GM21360 (cell line): ENCODE results near the gene DDX53.

ENCODE experiments used
- ATAC-seq: cut with Tn5 transposase; IDR thresholded peaks from one replicate; pipeline ENCODE4 v1.9.1; 2021; ENCODE audit warnings: mild to moderate bottlenecking, moderate library complexity; ENCODE audit not compliant: unreplicated experiment

The DDX53 gene

DNA sequence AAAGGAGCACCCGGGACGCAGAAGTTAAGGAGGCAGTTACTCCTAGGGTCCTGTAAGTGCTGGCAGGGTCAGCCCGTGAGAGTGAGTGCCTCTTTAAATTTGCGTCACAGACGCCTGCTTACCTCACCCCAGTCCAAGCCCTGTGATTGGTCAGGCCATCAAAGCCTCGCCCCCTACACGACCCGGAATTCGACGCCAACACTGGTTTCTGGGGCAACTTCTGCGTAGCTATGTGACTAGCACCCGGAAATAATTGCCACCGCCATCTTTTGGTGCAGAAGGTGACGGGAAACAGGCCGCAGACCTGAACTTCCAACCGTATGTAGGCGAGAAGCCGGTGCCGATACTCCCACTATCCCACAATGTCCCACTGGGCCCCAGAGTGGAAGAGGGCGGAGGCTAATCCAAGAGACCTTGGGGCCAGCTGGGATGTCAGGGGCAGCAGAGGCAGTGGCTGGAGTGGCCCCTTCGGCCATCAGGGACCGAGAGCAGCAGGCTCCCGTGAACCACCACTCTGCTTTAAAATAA lies at the start of gene DDX53:
Gene DDX53, plus strand, starts transcription at position 265 of the 528 bp plus-strand sequence. Its CDS starts 98 bp downstream, at position 363.
- ATAC-seq: no peak

DNA sequence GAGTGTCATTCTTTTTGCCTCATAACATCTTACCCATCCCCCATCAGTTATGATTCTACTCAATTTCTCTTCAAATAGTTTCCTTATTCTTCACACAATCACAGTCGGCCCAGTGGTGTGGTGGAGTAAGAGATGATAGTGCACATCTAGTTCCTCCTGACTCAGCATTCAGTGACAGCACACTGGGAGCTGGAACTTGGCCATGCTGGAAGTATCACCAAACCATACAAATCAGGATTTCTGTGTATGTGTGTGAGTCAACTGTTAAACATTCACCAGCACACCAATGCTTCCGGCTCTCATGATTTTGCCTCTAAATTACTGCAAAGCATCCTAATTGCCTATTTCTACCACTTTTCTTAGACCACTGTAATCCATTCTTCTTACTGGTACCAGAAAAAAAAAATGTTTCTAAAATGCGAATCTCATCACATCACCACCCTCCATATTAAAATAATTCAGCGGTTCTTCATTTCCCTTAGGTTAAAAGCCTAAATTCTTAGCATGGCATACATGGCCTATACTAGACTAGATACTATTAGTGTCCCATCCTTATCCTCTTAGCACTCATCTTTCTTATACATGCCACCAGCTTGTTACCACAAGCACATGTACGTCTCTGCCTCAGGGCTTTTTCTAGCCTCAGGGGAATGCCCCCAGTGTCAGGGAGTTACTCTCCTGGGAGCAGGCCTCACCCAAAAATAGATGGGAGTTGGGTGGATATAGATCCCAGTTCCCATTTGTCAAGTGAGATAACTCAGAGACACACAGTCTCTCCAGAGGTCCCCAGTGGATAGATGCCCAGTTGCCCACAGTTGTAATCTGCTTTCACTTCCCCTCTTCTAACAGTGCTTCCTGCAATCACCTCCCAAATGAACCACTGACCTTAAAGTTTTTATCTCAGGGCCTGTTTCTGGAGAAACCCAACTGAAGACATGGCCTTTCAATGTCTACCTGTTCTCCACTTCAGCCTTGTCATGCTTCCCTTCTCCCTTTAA lies 49.2 kb upstream of the DDX53 start:
- no peak for ATAC-seq

DNA sequence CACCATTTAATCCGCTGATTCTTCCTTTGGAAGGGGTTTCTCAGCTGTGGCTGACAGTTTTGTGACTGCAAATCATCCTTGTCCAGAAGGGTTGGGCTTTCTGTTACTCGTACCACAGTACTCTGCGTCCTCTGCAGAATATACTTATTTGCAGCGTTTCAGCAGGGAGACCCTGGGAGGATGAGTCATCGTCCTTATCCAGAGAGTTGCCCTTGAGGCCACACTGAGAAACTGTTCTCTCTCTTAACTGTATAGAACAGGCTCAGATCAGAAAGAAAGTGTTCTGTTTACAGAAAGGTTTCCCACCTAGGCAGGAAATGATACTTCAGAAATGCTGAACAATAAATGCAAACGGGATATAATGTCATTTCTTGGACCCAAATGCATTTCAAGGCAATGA lies 47.8 kb upstream of the DDX53 start:
- no peak for ATAC-seq

DNA sequence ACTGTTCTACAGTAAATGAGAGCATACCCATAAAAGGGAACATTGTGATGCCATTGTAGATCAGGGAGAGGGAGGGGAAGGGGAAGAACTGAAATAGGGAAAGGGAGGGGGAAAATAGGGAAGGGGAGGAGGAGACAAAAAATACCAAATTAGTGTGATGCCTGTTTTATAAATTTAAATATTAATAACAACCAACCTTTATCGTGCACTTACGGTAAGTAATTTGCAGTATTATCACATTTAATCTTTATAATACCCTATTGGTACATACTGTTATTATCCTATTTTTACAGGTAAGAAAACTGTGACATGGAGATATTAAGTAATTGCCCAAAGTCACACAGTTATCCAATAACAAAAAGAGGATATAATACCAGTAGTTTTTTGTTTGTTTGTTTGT lies 41.5 kb upstream of the DDX53 start:
- no peak for ATAC-seq

DNA sequence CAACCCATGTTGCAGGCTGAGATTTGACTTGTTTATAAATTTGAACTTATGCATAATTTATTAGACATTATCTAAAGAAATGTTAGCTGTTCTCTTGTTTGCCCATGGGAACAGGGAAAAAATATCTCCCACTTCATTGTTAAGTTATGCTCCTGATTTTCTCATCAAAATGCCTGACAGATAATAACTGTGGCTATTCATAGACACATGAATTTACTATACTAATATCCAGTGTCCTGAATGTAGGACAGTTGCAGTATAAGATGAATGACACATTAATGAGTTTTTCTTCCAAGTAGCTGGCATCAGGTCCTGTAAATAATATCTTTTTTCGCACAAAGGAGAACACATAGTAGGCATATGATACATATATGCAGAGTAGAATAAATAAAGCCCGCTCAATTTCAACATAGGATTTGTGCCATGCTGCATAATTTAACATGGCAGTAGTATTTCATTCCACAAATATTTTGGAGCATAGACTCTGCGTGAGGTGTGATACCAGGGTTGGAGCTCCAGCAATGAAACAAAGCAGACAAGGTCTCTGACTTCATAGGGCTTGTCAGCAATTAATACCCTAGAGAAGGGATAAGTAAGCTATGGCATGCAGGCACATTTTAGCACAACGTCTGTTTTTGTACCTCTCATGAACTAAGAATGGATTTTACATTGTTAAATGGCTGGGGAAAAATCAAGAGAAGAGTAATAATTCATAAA lies 40.4 kb upstream of the DDX53 start:
- ATAC-seq: no peak

DNA sequence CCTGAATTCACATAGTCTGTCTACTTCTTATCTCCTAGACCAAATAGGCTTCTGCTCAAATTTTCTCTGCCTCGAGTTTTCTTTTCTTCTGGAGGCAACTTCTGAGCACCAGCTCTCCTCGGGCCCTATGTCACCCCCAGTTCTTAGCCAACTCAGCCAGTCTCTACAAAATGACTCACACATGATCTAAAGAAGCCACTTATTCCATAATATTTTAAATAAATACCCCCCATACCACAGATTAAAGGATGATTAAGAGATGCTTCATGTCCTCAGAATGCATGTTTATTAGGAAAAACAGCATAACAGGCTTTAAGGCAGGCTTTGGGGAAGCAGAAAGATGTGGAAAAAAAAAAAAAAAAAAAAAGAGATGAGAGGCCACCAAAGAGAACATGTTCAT lies 36.6 kb upstream of the DDX53 start:
- ATAC-seq: no peak

DNA sequence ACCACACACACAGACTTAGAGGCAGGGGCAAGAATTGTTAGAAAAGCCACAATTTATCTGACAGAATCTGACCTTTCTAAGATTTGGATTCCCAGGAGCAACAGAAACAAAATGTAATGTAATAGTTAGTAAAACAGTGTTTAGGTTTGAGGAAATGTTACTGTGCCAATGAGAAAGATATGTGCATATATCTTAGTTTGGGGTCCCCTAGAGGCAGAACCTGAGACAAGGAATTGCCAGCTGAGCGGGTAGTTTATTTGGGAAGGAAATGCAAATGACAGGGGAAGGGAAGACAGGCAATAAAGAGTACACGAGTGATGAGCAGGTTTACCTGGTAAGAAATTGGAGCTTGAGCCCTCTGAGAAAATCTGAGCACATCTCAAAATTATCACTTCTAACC lies 31.3 kb upstream of the DDX53 start:
- no peak for ATAC-seq

DNA sequence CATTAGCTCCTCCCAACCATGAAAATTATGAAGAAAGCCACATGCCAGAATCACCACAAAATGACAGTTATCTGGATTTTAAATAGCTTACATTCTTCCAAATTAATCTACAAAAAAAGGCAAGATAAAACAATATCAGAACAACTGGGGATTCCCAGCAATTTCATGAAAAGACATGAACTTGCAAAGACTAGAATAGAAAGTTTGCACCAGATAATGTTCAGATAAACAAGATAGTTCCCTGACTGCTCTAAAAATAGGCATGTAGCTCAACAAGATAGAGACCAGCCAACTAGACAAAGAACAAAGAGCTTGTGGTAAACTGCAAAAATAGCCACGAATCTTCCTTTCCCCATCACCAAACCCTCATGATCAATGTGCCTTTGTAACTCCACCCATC lies 30.3 kb upstream of the DDX53 start:
- no peak for ATAC-seq

DNA sequence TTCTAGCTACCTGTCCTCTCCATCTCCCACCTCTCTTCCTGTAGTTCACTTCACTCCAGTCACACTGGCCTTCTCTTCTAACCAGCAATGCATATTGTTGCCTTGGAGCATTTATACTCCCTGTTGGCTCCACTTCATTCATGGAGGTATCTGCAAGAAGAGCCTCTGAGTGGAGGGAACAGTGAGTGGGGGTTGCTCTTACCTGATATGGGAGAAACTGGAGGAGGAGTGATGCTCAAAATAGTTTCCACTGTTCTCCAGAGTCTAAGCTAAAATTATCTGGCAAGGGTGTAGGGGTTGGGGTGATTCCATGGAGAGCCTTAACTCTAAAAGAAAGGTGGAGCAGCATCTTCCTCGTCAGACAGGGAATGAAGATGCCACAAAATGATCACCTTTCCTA lies 28.9 kb upstream of the DDX53 start:
- ATAC-seq: no peak

DNA sequence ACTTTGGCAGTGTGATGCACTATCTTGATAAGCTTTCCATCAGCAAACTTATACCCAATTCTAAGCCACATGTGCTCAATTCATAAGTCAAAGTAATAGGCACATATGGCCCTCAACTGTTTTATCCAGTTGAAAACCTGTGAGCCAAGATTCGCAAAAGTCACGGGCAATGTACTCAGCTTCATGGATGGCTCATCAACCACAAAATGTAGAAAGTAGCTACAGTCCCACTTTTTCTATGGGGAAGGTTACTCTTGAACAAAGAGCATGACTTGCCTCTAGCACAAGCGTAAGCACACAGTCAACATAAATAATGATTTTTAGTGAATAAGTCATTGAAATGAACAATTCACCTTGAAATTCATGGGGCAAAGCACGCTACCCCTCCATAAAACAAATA lies 25.1 kb upstream of the DDX53 start:
- ATAC-seq: no peak

DNA sequence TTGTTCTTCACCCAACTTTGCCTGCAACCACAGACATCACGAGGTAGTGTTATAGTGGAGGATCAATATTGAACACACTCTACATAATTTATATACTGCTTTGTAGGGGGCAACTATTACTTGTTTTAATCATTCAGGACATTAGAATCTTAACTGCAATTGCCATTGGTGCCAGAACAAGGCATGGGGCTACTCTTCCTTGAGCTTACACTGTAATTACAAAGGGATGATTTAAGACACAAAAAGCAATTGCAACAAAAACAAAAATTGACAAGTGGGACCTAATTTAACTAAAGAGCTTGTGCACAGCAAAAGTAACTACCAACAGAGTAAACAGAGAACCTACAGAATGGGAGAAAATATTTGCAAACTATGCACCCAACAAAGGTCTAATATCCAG lies 24.0 kb upstream of the DDX53 start:
- no peak for ATAC-seq

DNA sequence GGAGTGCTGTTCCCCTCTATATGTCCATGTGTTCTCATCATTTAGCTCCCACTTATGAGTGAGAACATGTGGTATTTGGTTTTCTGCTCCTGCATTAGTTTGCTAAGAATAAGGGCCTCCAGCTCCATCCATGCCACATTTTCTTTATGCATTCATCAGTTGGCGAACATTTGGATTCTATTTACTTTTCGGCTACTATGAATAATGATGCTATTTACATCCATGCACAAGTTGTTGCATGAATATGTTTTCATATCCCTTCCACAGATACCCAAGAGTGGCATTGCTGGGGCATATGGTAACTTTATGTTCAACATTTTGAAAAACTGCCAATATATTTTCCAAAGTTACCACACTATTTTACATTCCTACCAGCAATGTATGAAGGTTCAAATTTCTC lies 13.8 kb upstream of the DDX53 start:
- ATAC-seq: no peak

DNA sequence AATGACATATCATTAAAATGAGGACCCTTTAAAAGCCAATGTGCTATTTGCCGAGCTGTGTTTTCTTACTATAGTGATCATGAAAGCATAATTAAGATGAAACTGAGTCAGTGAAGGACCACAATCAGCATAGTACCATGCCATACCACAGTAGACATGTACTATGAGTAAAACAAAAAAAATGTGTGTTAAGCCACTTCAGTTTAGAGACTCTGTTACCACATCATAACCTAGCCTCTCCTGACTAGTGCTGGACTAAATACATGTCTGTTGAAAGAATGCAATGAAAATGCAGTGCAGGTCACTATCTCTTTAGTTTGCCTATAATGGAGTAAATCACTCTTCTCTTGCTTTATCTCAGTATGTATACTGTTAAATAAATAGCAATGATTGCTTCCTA lies 12.3 kb upstream of the DDX53 start:
- ATAC-seq: no peak

DNA sequence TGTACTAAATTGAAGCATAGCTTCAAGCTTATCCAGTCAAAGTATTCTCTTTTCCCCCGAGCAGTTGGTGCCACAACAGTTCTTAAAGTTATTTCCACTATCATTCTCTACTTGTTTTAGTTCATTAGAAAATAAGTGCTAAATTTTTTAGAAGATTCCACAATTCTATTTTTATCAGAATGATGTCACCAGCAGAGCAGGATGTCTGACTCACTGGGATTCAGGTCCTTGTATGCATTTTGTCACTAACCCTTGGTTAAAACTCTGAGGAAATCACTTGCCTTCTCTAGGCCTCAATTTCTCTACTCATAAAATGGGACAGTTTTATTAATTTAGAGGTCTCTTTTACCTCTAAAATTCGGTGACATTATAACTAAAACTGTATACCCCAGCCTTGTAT lies 3.4 kb downstream of the DDX53 start:
- no peak for ATAC-seq

DNA sequence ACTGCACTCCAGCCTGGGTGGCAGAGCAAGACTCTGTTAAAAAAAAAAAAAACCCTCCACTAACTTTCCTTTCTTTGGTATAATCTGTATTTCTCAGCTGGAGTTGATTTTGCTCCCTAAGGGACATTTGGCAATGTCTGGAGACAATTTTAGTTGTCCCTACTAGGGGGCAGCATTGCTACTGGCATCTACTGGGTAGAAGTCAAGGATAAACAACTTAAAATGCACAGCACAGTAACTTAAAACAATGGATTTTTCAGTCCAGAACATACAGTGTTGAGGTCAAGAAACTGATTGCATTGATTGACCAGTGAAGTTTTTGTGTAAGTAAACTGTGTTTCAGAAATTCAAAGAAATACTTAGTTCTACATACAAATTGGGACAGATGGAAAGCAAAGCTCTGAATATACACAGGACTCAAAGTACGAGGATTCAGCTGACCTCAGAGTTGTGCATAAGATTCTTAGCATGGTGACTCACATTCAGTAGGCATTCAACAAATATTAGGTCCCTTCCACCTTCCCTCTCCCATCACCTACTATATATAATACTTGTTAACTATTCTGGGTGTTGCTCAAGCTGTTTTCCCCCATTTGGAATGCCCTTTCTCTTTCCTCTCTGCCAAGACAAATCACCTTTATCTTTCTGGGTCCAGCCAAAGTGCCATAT lies 8.8 kb downstream of the DDX53 start:
- ATAC-seq: no peak

DNA sequence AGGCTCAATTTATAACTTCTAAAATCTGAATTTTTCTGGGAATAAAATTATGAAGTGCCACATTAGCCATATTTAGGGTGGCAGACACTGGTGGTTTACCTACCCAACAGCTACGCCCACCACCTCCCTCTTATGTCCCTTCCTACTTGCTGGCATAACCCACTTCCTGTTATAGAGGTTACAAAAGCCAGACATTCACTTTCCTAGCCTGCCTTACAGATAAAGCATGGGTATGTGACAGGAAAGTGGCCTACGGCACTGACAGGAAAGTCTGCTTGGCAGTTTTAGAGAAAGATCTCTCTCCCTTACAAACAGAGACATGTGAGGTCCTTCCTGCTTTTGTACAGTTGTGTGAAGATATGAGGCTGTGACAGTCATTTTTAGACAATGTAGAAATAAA lies 12.4 kb downstream of the DDX53 start:
- no peak for ATAC-seq

DNA sequence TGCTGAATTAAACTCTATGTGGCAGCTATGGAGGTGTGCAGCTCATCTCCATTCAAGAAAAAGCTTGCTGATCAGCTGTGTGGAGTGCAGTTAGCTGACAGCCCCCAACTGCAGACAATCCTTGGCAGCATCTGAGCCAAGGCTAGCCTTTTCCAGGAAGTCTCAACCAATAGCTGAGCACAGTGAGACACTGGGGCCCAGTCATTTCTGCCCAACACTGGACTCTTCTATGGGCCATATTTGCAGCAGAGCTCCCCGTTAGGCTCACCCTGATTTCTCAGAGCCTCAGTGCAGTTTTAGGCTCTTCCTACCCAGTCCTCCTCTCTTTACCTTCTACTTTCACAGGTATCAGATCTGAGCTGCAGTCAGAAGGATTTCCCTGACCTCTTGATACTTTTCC lies 12.9 kb downstream of the DDX53 start:
- no peak for ATAC-seq

DNA sequence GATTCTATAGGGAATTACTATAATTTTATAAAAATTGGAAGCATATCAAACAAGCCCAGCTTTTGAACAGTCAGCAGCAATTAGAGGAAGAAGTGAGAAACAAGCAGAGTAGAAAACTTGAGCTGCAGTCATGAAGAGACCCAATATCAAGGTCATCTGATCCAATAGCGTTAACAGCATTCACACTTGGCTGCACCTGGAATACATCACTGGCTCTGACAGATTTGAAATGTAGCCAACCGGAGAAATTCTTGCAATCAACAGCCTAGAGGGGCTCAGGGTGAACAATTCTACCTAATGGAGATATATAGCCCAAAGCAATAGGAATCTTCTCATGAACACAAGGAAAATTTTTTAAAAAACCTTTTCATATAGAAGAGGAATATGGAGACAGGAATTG lies 13.6 kb downstream of the DDX53 start:
- no peak for ATAC-seq

DNA sequence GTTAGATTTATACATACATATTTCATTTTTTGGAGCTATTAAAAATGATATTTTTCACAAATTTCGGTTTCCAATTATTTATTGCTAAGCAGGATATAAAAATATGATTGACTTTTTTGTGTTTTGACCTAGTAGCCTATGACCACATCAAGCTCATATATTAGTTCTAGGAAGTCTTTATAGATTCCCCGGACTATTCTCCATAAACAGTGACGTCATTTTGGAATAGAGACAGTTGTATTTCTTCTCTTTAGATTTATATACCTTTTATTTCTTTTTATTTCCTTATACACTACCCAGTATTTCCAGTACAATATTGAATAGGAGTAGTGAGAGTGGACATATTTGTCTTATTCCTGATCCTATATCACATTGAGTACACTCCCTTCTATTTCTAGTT lies 31.8 kb downstream of the DDX53 start:
- no peak for ATAC-seq

DNA sequence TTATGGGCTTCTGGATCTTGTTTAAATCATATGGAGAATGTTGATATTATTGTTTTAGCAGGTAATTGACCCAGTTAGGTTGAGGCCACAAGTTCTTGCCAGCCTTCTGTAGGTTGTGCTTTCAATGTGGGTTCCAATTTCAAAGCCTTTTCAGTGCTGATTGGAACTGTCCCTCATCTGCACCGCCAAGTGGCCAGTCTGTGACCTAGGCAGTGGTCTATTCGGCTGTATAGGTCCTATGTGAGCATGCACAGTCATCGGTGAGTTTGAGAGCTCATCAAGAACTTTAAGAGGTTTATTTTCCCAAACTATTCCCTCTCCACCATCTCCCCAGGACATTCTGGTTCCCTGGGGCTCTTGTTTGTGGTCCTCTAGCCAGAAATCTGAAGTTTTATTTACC lies 35.7 kb downstream of the DDX53 start:
- no peak for ATAC-seq

DNA sequence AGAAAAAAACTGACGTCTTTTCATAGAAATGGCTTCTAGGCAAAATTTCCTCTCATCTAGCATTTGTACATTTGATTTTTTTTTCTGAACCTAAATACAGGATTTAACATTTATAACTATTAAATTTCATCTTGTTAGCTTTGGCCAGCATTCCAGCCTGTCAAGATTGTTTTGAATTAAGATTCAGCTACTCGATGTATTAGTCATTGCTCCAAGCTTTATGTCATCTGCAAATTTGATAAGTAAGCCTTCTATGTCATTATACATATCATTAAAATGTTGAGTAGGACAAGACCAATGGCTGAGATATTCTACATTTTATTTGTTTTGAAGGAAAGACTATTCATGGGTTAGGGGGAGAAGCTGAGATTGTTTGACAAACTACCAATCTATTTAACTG lies 46.7 kb downstream of the DDX53 start:
- ATAC-seq: no peak
